DMS79 treated with DMSO at 0.1 percent for 48 hours (cell line): ENCODE results near the gene PAN2.
A peak's percentile ranks its signal among the peaks of the same experiment; 100 is the strongest.
"Not testable (repeated sequence)": the region's sequence is repeated elsewhere in the genome, so short reads cannot be mapped to it uniquely, and the experiment has no call there.

Experiments
- DNase-seq: peaks from one replicate; lab custom pipeline; 2025; lab: John Stamatoyannopoulos, UW

Gene PAN2, protein sequence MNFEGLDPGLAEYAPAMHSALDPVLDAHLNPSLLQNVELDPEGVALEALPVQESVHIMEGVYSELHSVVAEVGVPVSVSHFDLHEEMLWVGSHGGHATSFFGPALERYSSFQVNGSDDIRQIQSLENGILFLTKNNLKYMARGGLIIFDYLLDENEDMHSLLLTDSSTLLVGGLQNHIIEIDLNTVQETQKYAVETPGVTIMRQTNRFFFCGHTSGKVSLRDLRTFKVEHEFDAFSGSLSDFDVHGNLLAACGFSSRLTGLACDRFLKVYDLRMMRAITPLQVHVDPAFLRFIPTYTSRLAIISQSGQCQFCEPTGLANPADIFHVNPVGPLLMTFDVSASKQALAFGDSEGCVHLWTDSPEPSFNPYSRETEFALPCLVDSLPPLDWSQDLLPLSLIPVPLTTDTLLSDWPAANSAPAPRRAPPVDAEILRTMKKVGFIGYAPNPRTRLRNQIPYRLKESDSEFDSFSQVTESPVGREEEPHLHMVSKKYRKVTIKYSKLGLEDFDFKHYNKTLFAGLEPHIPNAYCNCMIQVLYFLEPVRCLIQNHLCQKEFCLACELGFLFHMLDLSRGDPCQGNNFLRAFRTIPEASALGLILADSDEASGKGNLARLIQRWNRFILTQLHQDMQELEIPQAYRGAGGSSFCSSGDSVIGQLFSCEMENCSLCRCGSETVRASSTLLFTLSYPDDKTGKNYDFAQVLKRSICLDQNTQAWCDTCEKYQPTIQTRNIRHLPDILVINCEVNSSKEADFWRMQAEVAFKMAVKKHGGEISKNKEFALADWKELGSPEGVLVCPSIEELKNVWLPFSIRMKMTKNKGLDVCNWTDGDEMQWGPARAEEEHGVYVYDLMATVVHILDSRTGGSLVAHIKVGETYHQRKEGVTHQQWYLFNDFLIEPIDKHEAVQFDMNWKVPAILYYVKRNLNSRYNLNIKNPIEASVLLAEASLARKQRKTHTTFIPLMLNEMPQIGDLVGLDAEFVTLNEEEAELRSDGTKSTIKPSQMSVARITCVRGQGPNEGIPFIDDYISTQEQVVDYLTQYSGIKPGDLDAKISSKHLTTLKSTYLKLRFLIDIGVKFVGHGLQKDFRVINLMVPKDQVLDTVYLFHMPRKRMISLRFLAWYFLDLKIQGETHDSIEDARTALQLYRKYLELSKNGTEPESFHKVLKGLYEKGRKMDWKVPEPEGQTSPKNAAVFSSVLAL

DNA sequence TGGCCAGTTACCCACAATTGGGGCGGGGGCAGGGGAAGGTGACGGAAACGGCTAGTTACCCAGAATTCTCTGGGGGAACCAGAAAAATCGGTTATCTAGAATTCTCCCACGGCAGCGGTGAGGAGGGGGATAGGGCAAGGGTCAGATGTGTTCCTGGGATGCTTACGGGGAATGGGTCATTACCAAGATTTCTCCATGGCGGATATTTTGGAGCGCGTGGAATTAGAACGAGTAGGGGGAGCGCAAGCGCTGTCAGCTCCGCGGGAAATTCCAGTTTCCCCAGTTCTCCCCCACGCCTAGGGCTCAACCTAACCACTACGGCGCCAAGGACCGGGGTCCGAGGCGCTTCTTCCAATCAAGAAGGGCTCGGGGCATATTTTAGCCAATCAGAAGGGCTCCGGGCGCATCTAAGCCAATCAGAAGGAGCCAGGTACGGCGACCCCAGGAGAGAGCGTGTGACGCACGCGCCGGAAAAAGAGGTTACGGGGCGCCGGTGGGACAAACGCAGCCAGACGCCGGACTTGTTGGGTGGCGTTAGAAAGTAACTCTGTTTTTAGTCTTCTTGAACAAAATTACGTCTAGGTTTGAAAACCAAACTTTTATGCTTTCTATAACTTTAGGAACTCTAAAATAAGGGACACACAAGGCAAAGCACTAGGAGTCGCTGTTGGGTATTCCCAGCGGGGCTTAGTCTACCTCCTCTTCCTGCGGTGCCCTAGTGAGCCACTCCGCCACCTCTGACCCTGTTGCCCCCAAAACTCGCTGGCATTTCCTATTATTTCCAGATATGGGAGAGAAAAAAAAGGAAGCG is at the start of gene PAN2:
PAN2 (minus strand) TSS at position 322 of the 811 bp plus-strand sequence. CDS start 906 bp downstream, outside the sequence.
- peak; percentile 80 for DNase-seq

DNA sequence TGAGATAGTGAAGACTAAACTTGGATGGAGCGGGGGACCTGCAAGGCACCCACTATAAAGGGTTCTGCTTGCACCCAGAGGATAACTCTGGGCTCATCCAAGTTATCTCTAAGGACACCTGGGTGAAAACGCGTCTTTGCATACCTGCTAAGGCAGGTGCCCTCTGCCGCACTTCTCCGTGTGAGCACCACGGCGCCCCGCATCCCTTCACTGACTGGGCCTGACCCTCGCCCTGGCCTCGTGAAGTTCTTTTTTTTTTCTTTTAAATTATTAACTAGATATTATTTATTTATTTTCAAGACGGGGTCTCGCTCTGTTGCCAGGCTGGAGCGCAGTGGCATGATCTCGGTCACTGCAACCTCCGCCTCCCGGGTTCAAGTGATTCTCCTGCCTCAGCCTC is 48.8 kb upstream of the PAN2 start:
- no peak for DNase-seq

DNA sequence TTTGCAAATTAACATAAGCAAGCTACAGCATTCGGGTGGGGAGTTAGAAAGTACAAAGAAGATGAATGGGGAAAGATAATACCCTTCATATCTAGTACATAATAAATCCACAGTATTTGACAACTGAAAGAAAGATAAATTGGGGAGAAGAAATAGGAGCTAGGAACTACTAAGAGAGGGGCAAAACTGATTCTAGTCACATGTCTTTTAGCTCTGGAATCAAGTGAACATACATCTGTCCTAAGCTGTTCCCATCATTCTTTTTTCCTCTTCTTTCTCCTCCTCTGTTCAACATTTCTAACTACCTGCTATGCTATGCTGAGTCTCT is 44.2 kb upstream of the PAN2 start:
- DNase-seq: no peak

DNA sequence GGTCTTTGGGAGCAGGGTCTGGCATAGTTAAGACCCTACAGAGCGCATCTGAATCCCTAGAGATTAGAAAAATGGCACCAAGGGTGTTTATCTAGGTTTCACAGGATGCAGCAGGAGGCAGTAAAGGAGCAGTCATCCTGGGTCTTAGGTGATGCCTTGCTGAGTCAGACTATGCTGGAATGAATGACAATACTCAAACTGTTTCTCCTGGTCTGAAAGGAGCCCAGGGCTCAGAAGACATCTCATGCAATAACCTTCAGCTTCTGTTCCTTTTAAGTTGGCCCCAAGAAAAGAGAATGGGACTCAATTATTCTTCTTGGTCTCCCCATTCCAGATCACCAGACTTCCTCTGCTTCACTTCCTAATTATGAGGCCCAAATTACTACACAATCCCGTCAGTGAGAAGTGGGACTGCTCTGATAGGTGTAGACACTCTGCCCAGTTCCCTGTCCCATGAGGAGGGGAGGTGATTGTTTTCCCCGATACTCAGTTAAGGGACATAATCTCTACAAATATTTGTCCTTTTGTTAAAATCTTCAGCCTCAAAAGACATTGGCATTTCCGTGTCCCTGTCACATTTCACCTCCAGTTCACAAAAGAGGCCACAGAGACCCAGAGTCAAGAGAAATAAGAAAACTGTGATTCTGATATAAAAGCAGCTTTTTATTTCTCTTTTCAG is 43.6 kb upstream of the PAN2 start:
- DNase-seq: no peak

DNA sequence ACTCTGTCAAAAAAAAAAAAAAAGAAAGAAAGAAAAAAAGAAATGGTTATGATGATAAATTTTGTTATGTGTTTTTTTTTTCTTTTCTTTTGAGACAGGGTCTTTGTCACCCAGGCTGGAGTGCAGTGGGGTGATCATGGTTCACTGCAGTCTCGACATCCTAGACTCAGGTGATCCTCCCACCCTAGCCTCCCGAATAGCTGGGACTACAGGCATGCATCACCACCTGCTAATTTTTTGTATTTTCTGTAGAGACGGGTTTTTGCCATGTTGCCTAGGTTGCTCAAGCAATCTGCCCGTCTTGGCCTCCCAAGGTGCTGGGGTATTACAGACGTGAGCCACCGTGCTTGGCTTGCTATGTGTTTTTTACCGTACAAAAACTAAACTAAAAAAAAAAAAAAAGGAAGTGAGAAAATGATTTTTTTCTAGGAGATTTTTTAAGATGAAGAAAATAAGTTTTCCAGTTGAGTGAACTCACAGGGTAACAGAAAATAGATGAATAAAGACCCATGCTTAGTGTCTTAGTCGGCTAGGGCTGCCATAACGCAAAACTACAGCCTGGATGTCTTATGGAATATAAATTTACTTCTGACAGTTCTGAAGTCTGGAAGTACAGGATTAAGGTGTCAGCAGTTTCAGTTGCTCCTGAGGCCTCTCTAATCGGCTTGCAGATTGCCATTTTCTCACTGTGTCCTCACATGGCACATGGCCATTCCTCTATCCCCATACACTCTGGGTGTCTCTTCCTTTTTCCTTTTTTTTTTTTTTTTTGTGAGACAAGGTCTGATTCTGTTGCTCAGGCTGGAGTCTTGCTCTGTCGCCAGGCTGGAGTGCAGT is 42.0 kb upstream of the PAN2 start:
- DNase-seq: no peak

DNA sequence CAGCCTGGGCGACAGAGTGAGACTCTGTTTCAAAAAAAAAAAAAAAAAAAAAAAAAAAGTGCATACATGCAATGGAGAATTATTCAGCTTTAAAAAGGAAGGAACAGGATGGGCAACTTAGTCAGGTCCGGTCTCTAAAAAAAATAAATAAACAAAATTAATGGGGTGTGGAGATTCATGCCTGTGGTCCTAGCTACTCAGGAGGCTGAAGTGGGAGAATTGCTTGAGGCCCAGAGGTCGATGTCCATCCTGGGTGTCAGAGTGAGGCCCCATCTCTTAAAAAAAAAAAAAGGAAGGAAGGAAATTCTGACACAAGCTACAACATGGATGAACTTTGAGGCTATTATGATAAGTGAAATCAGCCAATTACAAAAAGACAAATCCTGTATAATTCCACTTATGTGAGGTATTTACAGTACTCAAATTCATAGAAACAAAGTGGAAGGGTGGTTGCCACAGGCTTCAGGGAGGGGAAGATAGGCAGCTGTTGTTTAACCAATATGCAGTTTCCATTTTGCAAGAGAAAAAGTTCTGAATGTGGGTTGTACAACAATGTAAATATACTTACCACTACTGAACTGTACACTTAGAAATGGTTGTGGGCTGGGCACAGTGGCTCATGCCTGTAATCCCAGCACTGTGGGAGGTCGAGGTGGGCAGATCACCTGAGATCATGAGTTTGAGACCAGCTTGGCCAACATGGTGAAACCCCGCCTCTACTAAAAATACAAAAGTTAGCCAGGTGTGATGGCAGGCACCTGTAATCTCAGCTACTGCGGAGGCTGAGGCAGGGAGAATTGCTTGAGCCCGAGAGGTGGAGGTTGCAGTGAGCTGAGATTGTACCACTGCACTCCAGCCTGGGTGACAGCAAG is 41.2 kb upstream of the PAN2 start:
- DNase-seq: no peak

DNA sequence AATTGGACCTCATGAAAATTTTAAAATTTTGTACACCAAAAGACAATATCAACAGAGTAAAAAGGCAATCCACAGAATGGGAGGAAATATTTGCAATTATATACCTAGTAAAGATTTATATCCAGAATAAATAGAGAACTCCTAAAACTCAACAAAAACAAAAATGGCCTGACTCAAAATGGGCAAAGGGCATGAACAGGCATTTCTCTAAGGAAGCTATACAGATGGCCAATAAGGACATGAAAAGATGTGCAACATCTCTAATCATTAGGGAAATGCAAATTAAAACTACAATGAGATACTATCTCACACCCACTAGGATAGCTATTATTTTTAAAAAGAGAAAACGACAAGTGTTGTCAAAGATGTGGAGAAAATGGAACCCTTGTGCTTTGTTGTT is 39.7 kb upstream of the PAN2 start:
- no peak for DNase-seq

DNA sequence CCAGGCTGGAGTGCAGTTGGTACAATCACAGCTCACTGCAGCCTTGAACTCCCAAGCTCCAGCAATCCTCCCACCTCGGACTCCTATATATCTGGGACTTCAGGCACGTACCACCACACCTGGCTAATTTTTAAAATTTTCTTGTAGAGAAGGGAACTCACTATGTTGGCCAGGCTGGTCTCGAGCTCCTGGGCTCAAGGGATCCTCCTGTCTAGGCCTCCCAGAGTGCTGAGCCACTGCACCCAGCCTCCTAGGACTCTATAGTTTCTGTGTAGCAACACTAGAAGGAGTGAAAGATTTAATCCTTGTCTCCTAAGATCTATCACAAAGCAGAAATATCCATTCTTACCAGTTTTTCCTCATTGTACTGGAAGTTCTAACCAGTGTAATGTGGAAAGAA is 33.1 kb upstream of the PAN2 start:
- DNase-seq: no peak

DNA sequence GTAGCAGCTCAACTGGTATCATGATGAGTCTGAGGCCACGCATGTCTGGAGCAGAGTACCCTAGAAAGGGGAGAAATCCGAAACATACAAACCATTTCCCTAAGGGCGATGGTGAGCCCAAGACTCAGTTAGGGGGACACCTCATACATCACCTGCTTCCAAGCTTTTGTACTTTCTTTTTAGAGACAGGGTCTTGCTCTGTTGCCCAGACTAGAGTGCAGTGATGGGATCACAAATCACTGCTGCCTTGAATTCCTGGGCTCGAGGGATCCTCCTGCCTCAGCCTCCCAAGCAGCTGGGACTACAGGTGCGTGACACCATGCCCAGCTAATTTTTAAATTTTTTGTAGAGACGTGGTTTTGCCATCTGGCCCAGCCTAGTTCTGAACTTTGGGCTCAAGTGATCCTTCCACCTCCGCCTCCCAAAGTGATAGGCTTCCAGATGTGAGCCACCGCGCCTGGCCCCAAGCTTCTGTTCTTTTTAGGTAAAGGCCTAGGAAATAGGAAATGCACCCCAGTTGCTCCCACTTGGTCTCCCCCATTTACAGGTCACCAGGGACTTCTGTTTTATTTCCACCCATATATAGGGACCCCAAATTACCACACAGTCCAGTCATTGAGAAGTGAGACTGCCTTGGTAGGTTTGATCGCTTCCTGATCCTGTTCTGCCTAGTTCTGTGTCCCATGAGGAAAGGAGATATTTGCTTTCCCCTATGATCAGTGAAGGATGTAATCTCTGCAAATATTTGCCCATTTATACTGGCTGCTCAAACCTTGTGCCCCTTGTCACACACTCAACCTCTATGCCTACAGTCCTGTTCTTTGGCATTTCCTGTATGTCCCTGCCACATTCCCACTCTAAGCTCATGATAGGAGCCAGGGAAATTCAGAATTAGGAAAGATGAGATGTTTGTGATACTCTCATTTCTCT is 28.6 kb upstream of the PAN2 start, which contains the start of gene APOF:
APOF (minus strand) TSS at position 728 of the 930 bp plus-strand sequence; CDS start at position 616, 112 bp downstream.
- DNase-seq: no peak

DNA sequence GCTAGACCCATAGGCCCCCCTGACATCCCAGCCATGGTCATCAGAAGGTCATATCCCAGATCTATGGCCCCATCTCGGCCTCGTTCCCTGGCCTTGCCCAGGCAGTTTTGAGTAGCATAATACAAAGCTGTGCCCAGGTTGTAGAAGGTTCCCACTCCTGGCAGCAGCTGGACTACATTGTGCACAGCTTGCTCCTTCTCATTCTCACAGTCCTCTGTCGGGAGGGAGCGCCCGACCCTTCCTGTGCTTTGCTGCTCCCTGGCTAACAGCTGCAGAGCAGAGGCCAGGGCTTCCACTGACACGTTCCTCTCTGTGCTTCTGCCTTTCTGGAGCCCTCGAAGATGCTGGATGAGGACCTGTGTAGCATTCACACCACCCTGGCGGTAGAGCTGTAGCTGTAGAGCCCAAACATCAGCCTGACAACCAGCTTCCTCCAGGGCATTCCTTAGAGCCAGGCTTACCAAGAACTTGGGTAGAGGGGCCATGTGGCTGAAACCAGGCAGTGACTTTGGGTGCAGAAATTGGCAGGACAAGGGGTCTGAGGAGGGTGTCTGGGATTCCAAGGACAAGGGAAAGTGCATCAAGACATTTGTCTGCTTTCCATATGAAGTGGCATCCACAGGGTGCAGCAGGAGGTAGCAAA is 27.8 kb upstream of the PAN2 start:
- DNase-seq: no peak

DNA sequence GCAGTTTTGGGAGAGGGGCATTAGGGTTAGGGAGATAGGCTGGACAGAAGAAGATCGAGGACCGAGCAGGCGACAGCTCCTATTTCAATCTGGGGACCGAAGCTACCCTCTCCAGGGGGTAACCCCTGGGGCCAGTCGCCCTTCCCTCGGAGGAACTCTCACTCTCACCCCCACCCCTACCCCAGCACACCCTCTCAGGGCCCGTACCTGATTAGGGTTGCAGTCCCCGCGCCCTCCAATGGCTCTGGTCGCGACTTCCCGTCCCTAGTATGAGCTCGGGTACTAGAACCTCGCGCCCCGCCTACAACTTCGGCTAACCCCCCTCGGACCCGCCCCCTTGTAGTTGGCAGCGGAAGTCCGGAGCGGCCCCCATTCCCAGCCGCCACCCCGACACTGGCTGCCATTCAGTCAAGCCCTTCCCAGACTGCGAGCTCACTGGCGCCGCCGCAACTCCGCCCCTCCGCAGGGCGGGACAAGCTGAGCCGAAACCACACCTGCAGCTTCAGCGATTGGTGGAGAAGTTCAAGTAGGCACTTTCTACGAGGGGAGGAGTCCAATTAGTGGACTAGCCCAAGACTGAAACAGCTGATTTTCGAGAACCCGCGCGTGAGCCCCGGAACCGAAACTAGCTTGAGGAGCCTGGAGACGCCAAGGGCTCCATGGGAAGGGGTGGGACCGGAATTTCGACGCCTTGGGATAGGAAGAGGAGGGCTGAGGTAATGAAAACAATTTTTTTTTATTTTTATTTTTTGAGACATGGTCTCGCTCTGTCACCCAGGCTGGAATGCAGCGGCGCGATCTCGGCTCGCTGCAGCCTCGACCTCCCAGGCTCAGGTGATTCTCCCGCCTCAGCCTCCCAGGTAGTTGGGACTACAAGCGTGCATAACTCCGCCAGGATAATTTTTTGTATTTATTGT is 26.3 kb upstream of the PAN2 start, which contains the start of gene STAT2:
STAT2 (minus strand) TSS at position 257 of the 917 bp plus-strand sequence. CDS start 3,536 bp downstream, outside the sequence.
- DNase-seq: peak; percentile 95

DNA sequence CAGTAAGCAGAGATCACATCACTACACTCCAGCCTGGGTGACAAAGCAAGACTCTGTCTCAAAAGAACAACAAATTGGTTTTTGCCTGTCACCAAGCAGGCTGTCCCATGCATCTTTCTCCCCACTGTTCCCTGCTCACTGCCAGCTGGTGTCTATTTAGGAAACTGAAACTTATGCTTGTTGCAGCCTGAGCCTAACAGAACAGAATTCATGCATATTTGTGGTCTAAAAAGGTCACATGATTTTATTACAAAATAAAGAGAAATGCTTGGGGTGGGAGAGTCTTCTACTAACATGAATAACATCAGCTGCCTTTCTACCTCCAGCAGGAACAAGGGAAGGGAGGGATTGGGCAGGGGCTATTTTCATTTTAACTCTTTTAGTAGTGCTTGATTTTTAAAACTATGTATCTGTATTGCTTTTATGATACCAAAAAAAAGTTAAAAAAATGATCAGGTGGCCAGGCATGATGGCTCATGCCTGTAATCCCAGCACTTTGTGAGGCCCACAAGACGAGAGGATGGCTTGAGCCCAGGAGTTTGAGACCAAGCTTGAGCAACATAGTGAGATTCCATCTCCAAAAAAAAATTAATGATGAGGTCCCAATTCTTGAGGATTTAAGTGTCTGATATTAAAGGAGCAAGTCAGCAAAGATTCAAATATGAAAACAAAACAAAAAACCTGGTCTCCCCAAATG is 25.2 kb upstream of the PAN2 start:
- no peak for DNase-seq

DNA sequence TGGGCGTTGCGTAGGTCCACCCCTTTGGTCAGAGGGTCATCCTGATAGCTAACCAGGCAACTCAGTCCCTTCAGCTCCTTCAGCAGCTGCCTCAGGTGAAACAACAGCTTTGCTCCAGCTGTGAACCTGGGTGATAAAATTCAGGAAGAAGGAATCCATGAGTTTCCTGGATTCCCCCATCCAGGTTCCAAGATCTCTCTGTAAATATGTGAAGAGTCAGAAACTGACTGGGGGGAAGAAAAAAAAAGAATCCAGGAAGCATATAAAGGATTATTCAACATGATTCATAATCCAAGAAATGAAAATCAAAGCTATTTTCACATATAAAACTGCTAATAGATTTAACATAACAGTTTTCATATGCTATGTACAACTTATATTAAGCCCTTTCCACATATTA is 17.5 kb upstream of the PAN2 start:
- DNase-seq: no peak

DNA sequence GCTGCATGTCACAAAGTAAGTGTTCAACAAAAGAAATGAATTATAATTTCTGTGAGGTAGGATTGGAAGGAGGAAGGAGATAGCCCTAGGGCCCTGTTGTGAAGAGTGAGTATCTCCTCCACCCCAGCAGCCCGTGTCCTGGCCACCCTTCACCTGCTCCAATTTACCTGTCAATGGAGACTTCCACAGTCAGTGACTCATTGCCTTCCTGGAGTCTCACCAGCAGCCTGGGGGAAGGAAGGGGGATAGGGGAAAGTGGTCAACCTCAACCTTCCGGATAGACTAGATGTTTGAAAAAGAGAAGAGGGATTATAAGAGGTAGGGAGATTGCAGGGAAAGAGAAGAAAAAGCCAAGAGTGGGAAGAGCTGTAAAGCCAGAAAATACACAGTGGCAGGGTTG is 16.9 kb upstream of the PAN2 start:
- no peak for DNase-seq

DNA sequence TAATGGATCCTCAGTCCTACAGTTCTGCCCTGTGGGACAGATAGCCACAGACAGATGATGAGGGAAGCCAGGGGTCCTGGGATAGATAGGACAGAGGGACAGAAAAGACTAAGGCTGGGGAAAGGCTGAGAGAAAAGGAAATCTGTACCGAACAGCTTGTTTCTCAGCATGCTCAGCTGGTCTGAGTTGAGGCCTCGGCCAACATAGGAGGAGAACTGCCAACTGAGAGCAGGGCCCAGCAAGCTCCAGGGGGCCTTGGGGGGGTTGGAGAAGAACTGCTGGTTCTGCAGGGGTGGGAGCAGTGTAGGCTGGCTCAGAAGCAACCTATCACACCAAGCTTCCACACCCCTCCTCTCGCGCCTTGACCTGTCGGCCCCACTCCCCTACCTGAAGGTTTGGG is 15.0 kb upstream of the PAN2 start:
- DNase-seq: no peak

DNA sequence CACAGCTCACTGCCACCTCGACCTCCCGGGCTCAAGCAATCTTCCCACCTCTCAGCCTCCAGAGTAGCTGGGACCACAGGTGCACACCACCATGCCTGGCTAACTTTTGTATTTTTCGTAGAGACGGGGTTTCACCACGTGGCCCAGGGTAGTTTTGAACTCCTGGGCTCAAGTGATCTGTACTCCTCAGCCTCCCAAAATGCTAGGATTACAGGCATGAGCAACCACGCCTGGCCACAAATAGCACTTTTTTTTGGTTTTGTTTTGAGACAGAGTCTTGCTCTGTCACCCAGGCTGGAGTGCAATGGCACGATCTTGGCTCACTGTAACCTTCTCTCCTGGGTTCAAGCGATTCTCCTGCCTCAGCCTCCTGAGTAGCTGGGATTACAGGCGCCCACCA is 13.5 kb upstream of the PAN2 start:
- DNase-seq: not testable (repeated sequence)
